ENCODE data around the gene RNF217.
"Not testable (repeated sequence)": the region's sequence is repeated elsewhere in the genome, so short reads cannot be mapped to it uniquely, and the experiment has no call there.

RNF217 gene

GRCh38 chr6:125014661-125014957, 52.4 kb downstream of the RNF217 start:
- DNase-seq (ENCODE audit: low spot score) = no peak

- no peak for DNase-seq (ENCODE audit: low spot score)
These were observed 52.9 kb downstream of the RNF217 start for GRCh38 chr6:125015152-125015551.

- DNase-seq (ENCODE audit: low spot score) = no peak
These were observed 55.9 kb downstream of the RNF217 start for GRCh38 chr6:125018136-125018535.

GRCh38 chr6:125019281-125019680, 57.0 kb downstream of the RNF217 start:
- no peak for DNase-seq (ENCODE audit: low spot score)

GRCh38 chr6:125019918-125020317, 57.7 kb downstream of the RNF217 start:
- no peak for DNase-seq (ENCODE audit: low spot score)

GRCh38 chr6:125020385-125020784, 58.1 kb downstream of the RNF217 start:
- DNase-seq (ENCODE audit: low spot score) = no peak

GRCh38 chr6:125022391-125022989, 60.3 kb downstream of the RNF217 start:
- DNase-seq (ENCODE audit: low spot score) = no peak

GRCh38 chr6:125025164-125025854, 63.1 kb downstream of the RNF217 start:
- DNase-seq (ENCODE audit: low spot score) = no peak

- DNase-seq (ENCODE audit: low spot score) = no peak
These were observed 65.0 kb downstream of the RNF217 start for GRCh38 chr6:125027287-125027686.

- no peak for DNase-seq (ENCODE audit: low spot score)
These were observed 68.7 kb downstream of the RNF217 start for GRCh38 chr6:125030969-125031368.

- no peak for DNase-seq (ENCODE audit: low spot score)
These were observed 69.1 kb downstream of the RNF217 start for GRCh38 chr6:125031385-125031784.

- not testable (repeated sequence) for DNase-seq (ENCODE audit: low spot score)
These were observed 72.7 kb downstream of the RNF217 start for GRCh38 chr6:125034929-125035328.

GRCh38 chr6:125036486-125036885, 74.2 kb downstream of the RNF217 start:
- not testable (repeated sequence) for DNase-seq (ENCODE audit: low spot score)

- no peak for DNase-seq (ENCODE audit: low spot score)
These were observed 75.6 kb downstream of the RNF217 start for GRCh38 chr6:125037827-125038226.

GRCh38 chr6:125038925-125039324, 76.7 kb downstream of the RNF217 start:
- DNase-seq (ENCODE audit: low spot score) = no peak

GRCh38 chr6:125041740-125042459, 79.7 kb downstream of the RNF217 start:
- DNase-seq (ENCODE audit: low spot score) = no peak

- no peak for DNase-seq (ENCODE audit: low spot score)
These were observed 81.8 kb downstream of the RNF217 start for GRCh38 chr6:125044066-125044465.

- DNase-seq (ENCODE audit: low spot score) = no peak
These were observed 82.4 kb downstream of the RNF217 start for GRCh38 chr6:125044667-125045066.

- DNase-seq (ENCODE audit: low spot score) = no peak
These were observed 84.1 kb downstream of the RNF217 start for GRCh38 chr6:125046107-125046925.

- no peak for DNase-seq (ENCODE audit: low spot score)
These were observed 86.0 kb downstream of the RNF217 start for GRCh38 chr6:125048274-125048673.

- DNase-seq (ENCODE audit: low spot score) = no peak
These were observed 88.6 kb downstream of the RNF217 start for GRCh38 chr6:125050663-125051318.

- no peak for DNase-seq (ENCODE audit: low spot score)
These were observed 91.6 kb downstream of the RNF217 start for GRCh38 chr6:125053809-125054208.

Data from CD4-positive, alpha-beta T cell treated with Interleukin-15 for 4 hours (primary cell).